Stomach smooth muscle (tissue), 2 donors: ENCODE results near the gene PIGM.

Experiments used
- H3K27ac ChIP-seq: one replicate; pipeline ENCODE4 v1.7.0; 2013; ENCODE audit warnings: mild to moderate bottlenecking, low read length, inconsistent platforms
- H3K27me3 ChIP-seq, 2 donors: one replicate each; pipeline ENCODE4 v1.7.0; 2013; ENCODE audit warnings: low read length in 2 of 2; ENCODE audit not compliant: insufficient read depth in 2 of 2, control insufficient read depth in 1 of 2
- H3K36me3 ChIP-seq, 2 donors: one replicate each; pipeline ENCODE4 v1.7.0; 2013; ENCODE audit warnings: low read length in 2 of 2; ENCODE audit not compliant: control insufficient read depth in 2 of 2, insufficient read depth in 2 of 2
- H3K4me1 ChIP-seq: one replicate; pipeline ENCODE4 v1.7.0; 2013; ENCODE audit warnings: low read length; ENCODE audit not compliant: control insufficient read depth, insufficient read depth
- H3K4me3 ChIP-seq, 2 donors: one replicate each; pipeline ENCODE4 v1.7.0; 2013; ENCODE audit warnings: low read length in 2 of 2
- H3K9ac ChIP-seq, 2 donors: one replicate each; pipeline ENCODE4 v1.7.0; 2013; ENCODE audit warnings: low read length in 2 of 2, mild to moderate bottlenecking in 1 of 2
- H3K9me3 ChIP-seq, 2 donors: one replicate each; pipeline ENCODE4 v1.7.0; 2013; ENCODE audit warnings: low read length in 2 of 2; ENCODE audit not compliant: control insufficient read depth in 2 of 2
- donor health status: healthy.
- donor health status: Pancreatic carcinoma.

PIGM gene

DNA sequence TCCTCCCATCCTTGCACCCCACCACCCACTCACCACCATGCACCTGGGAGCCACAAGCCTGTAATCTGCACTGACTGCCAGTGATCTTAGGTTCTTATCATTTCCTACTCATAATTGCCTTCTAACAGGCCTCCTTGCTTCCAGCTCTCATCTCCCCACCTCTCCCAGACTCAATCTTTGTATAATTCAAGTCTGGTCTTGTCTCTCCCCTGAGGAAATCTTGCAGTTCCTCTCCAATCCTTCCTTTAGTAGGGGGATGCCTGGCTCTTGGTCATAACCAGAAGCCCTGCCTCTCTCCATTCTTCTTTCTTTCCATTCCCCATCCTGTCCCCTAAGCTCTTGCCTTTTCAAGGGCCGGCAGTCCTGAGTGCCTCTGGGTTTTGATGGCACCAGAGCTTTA lies 27.8 kb downstream of the PIGM start:
- Histone ChIP-seq H3K4me3 (no peak overlapping the region), H3K9ac (no peak overlapping the region), H3K27me3 (peaks cover 2 to 5% of the 10 kb centered on the region in 2 donors), H3K27ac (no peak overlapping the region), H3K4me1 (no peaks in the 10 kb centered on the region), H3K36me3 (no peaks in the 10 kb centered on the region), H3K9me3 (no peaks in the 10 kb centered on the region)

DNA sequence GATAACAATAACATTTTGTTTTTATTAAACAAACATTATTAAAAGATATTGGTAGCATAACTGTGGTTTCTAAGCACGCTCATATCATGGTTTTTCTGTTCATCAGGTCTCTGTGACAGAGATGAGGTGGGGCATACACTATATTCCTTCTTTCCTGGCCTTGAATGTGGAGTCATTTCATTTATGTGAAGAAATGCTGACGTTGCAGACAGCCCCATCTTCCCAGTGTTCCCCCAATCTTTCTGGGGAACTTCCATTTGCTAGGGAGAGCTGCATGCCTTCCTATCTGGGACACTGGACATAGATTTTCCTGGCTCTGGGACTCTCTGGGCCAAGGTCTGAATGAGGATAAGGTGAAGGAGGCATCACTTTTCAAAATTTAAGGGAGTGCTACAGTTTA lies 30.4 kb downstream of the PIGM start:
- Histone ChIP-seq H3K9me3 (no peaks in the 10 kb centered on the region), H3K4me3 (no peak overlapping the region), H3K27ac (no peak overlapping the region), H3K36me3 (no peaks in the 10 kb centered on the region), H3K27me3 (peaks cover 2 to 5% of the 10 kb centered on the region in 2 donors), H3K9ac (no peak overlapping the region), H3K4me1 (no peaks in the 10 kb centered on the region)

DNA sequence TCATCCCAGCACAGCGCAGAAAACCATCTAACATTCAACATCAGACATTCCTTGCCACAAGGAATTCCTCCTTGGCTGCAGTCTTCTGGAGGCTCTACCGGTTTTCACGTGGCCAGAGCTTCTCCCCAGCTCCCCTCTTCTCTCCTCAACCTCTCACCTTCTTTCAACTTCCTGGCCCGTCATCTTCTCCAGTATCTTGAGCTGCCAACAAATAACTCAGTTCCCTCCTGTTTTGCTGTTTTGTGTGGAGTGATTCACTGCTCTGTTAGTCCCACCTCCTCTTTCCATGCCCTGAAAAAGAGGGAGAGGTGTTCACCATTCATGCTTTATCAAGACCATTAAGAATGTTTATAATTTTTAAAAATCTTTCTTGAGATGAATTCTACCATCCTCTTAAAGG lies 32.6 kb downstream of the PIGM start:
- Histone ChIP-seq H3K4me1 (no peaks in the 10 kb centered on the region), H3K9me3 (no peaks in the 10 kb centered on the region), H3K4me3 (no peak overlapping the region), H3K27ac (no peak overlapping the region), H3K27me3 (peaks cover 0 to 2% of the 10 kb centered on the region in 2 donors), H3K9ac (no peak overlapping the region), H3K36me3 (no peaks in the 10 kb centered on the region)

DNA sequence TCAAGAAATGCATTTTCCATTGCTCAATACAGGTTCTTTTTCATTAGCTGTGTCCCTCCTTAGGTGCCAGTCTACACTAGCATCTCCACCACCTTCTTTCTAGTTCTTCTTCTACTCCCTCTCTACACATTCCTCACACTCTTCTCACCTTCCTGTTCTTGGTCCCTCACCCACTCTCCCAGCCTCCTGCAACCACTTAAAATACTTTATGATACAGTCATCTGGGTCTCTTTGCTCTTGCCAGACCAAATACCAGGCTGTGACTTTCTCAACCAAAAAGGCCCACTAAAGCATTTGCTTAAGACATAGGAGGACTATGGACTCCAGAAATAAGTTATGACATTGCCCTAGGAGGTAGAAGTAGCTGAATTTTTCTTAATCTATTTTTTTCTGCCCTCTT lies 35.1 kb downstream of the PIGM start:
- H3K36me3 ChIP-seq: no peaks in the 10 kb centered on the region
- no peak overlapping the region for H3K27ac ChIP-seq
- no peaks in the 10 kb centered on the region for H3K4me1 ChIP-seq
- H3K27me3 ChIP-seq: peaks cover 0 to 2% of the 10 kb centered on the region in 2 donors
- H3K9ac ChIP-seq: no peak overlapping the region
- H3K4me3 ChIP-seq: no peak overlapping the region
- H3K9me3 ChIP-seq: no peaks in the 10 kb centered on the region

DNA sequence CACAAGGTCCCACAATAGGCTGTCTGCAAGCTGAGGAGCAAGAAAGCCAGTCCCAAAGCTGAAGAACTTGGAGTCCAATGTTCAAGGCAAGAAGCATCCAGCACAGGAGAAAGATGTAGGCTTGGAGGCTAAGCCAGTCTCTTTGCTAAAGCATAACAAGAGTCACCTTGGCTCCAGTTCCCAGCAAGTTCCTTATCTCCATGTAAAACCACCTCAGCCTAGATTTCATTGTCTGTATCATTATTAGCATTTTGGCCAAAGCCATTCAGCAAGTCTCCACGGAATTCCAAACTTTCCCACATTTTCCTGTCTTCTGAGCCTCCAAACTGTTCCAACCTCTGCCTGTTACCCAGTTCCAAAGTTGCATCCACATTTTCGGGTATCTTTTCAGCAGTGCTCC lies 36.9 kb downstream of the PIGM start:
- H3K36me3 ChIP-seq: no peaks in the 10 kb centered on the region
- H3K4me1 ChIP-seq: no peaks in the 10 kb centered on the region
- no peak overlapping the region for H3K9ac ChIP-seq
- no peaks in the 10 kb centered on the region for H3K27me3 ChIP-seq
- H3K4me3 ChIP-seq: no peak overlapping the region
- no peak overlapping the region for H3K27ac ChIP-seq
- H3K9me3 ChIP-seq: no peaks in the 10 kb centered on the region

DNA sequence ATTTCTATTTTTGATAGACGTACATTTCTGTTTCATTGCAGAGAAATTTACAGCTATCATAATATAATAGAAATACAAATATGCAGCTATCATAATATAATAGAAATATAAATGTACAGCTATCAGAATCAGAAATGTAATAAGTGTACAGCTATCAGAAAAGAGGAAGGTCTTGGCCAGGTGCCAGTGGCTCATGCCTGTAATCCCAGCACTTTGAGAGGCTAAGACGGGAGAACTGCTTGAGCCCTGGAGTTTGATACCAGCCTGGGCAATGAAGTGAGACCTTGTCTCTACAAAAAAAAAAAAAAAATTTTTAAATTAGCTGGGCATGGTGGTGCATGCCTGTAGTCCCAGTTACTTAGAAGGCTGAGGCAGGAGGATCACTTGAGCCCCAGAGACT lies 37.9 kb downstream of the PIGM start:
- Histone ChIP-seq H3K4me3 (no peak overlapping the region), H3K36me3 (no peaks in the 10 kb centered on the region), H3K4me1 (no peaks in the 10 kb centered on the region), H3K9me3 (no peaks in the 10 kb centered on the region), H3K9ac (no peak overlapping the region), H3K27ac (no peak overlapping the region), H3K27me3 (no peaks in the 10 kb centered on the region)

DNA sequence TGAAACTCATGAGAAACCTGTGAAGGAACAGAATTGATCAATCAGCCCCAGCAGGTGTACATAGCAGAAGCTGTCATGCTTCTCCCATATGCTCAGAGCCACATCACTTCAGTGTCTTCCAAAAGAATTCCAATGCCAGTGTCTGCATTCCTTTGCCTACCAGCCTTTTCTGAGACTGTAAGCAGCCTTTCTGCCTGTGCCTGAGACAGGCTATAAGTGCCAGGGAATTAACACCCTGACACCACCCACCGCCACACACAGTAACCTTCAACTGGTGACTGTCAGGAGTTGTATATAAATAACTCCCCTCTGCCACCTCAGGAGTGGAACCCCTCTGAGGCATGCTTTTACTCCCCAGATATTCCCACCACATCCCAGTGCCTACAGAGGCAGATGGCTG lies 39.6 kb downstream of the PIGM start:
- Histone ChIP-seq H3K4me1 (no peaks in the 10 kb centered on the region), H3K36me3 (no peaks in the 10 kb centered on the region), H3K4me3 (no peak overlapping the region), H3K9me3 (no peaks in the 10 kb centered on the region), H3K27ac (no peak overlapping the region), H3K9ac (no peak overlapping the region), H3K27me3 (peaks cover 0 to 5% of the 10 kb centered on the region in 2 donors)

DNA sequence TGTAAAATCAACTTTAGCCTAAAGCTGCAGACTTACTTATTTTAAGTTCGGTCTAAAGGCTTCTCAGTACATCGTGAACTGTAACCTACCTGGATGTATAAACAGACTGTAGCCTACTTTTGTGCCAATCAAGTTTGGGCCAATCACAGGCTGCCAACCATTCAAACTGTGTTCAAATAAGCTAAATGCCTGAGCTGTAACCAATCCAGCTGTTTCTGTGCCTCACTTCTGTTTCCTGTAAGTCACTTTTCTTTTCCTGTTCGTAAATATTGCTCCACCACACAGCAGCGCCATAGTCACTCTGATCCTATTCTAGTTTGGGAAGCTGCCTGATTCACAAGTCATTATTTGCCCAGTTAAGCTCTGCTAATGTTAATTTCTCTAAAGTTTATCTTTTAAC lies 40.3 kb downstream of the PIGM start:
- peaks cover 0 to 5% of the 10 kb centered on the region in 2 donors for H3K27me3 ChIP-seq
- no peak overlapping the region for H3K27ac ChIP-seq
- H3K9me3 ChIP-seq: no peaks in the 10 kb centered on the region
- no peak overlapping the region for H3K9ac ChIP-seq
- no peaks in the 10 kb centered on the region for H3K4me1 ChIP-seq
- no peaks in the 10 kb centered on the region for H3K36me3 ChIP-seq
- H3K4me3 ChIP-seq: no peak overlapping the region

DNA sequence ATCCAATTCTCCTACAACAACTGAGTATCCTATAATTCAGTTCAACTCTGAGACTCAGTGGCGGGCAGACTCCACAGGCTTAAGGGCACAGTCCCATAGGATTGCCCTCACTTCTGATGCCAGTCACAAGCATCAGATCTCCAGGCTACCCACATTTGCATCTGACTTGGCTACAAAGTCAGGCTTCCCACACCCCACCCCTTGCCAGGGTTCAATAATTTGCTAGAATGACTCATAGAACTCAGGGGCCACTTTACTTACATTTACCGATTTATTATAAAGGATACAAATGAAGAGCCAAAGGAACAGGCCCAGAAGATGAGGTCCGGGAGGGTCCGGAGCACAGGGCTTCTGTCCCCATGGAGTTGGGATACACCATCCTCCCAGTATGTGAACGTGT lies 41.8 kb downstream of the PIGM start:
- Histone ChIP-seq H3K9ac (no peak overlapping the region), H3K27me3 (peaks cover 0 to 5% of the 10 kb centered on the region in 2 donors), H3K4me3 (no peak overlapping the region), H3K4me1 (no peaks in the 10 kb centered on the region), H3K27ac (no peak overlapping the region), H3K9me3 (no peaks in the 10 kb centered on the region), H3K36me3 (no peaks in the 10 kb centered on the region)

DNA sequence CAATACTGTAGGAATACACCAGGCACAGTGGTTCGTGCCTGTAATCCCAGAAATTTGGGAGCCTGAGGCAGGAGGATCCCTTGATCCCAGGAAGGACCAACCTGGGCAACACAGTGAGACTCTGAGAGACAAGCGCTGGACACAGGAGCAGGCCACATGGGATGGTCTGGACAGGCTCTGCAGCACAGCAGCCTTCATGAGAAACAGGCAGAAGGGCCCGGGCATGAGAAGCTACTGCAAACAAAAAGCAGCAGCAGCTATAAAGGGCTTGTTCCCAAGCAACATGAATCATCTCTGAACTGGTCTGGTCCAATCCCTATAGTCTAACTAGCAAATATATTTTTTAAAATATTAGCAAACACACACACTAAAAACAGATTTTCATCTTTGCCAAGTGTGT lies 42.2 kb downstream of the PIGM start:
- H3K4me3 ChIP-seq: no peak overlapping the region
- no peaks in the 10 kb centered on the region for H3K9me3 ChIP-seq
- H3K4me1 ChIP-seq: no peaks in the 10 kb centered on the region
- peaks cover 0 to 5% of the 10 kb centered on the region in 2 donors for H3K27me3 ChIP-seq
- no peak overlapping the region for H3K27ac ChIP-seq
- H3K9ac ChIP-seq: no peak overlapping the region
- H3K36me3 ChIP-seq: no peaks in the 10 kb centered on the region

DNA sequence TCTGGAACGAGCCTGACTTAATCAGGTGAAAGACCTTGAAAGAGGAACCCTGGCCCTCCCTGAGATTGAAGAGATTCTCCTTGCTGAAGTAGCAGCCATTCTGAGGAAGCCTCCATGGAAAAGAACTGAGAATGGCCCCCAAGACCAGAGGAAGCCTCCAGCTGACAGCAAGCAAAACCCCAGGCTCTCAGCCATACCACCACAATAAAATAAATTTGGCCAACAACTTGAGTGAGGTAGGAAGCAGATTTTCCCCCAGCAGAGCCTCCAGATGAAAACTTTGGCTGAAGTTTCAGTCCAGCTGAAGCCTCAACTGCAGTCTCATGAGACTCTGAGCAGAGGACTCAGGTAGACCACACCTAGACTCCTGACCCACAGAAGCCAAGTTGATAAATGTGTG lies 43.8 kb downstream of the PIGM start:
- Histone ChIP-seq H3K4me1 (no peaks in the 10 kb centered on the region), H3K9me3 (no peaks in the 10 kb centered on the region), H3K36me3 (no peaks in the 10 kb centered on the region), H3K9ac (no peak overlapping the region), H3K27ac (no peak overlapping the region), H3K27me3 (peaks cover 3 to 5% of the 10 kb centered on the region in 2 donors), H3K4me3 (no peak overlapping the region)

DNA sequence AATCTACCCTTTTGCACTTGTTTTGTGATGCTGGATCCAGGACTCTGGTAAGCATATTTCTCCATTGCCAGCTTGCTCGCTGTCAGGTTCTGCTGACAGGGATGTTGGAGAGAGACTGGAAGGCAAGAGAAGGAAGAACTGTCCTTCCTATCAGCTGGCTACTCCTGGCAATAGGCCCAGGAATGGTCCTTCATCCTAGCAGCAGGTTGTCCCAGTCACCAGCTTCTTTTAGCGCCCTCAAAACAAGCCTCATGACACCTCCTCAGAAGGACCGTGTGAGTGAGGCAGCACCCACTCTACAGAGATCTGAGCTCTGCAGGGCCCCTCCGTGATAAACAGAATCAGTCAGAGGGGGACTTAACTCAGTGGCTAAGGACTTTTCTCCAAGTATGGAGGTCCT lies 44.6 kb downstream of the PIGM start:
- H3K9ac ChIP-seq: no peak overlapping the region
- H3K4me3 ChIP-seq: no peak overlapping the region
- no peaks in the 10 kb centered on the region for H3K9me3 ChIP-seq
- H3K4me1 ChIP-seq: no peaks in the 10 kb centered on the region
- peaks cover 3 to 5% of the 10 kb centered on the region in 2 donors for H3K27me3 ChIP-seq
- H3K36me3 ChIP-seq: no peaks in the 10 kb centered on the region
- H3K27ac ChIP-seq: no peak overlapping the region
